H9 (cell line): ENCODE data around the gene IQSEC1. TPM values are rescaled to one million over a fixed set of nuclear protein-coding genes. Genes with fewer than 3 reads are reported as not detected.

Experiments used
- DNase-seq: peaks from one replicate; pipeline ENCODE4 v3.0.0-alpha.2; 2017
- H2AFZ ChIP-seq: one replicate; pipeline ENCODE4 v1.6.1; 2013; ENCODE audit warnings: mild to moderate bottlenecking, low read length, control low read depth, moderate library complexity
- H2AK5ac ChIP-seq: 2 replicates; pipeline ENCODE4 v1.6.1; 2013; ENCODE audit warnings: low read length, control low read depth, mixed read lengths; ENCODE audit not compliant: insufficient read length
- H2BK120ac ChIP-seq: one replicate; pipeline ENCODE4 v1.6.1; 2013; ENCODE audit warnings: low read depth, mild to moderate bottlenecking, low read length, control low read depth, inconsistent platforms; ENCODE audit not compliant: poor library complexity, severe bottlenecking
- H2BK12ac ChIP-seq: 2 replicates; pipeline ENCODE4 v1.6.1; 2013; ENCODE audit warnings: low read length, control low read depth, mixed read lengths, low read depth; ENCODE audit not compliant: insufficient read length
- H2BK15ac ChIP-seq: 2 replicates; pipeline ENCODE4 v1.6.1; 2013; ENCODE audit warnings: low read depth, low read length, control low read depth
- H2BK20ac ChIP-seq: one replicate; pipeline ENCODE4 v1.6.1; 2013; ENCODE audit warnings: low read depth, mild to moderate bottlenecking, low read length, control low read depth, inconsistent platforms; ENCODE audit not compliant: poor library complexity, severe bottlenecking
- H2BK5ac ChIP-seq: 2 replicates; pipeline ENCODE4 v1.6.1; 2013; ENCODE audit warnings: low read length, control low read depth, mixed read lengths; ENCODE audit not compliant: insufficient read length
- H3K14ac ChIP-seq: 2 replicates; pipeline ENCODE4 v1.6.1; 2013; ENCODE audit warnings: low read length, control low read depth; ENCODE audit not compliant: insufficient read depth
- H3K18ac ChIP-seq: 2 replicates; pipeline ENCODE4 v1.6.1; 2013; ENCODE audit warnings: low read depth, mild to moderate bottlenecking, mixed read lengths, low read length, control low read depth; ENCODE audit not compliant: insufficient read length
- H3K23ac ChIP-seq: 2 replicates; pipeline ENCODE4 v1.6.1; 2013; ENCODE audit warnings: low read length, control low read depth, mixed read lengths, low read depth; ENCODE audit not compliant: insufficient read length
- H3K23me2 ChIP-seq: 2 replicates; pipeline ENCODE4 v1.6.1; 2013; ENCODE audit warnings: low read depth, mild to moderate bottlenecking, mixed read lengths, low read length, control low read depth; ENCODE audit not compliant: insufficient read length, poor library complexity, severe bottlenecking
- H3K27ac ChIP-seq: 2 replicates; pipeline ENCODE4 v1.5.1; 2013; ENCODE audit warnings: low read length, control low read depth, mixed read lengths, low read depth; ENCODE audit not compliant: insufficient read length
- H3K27me3 ChIP-seq: 2 replicates; pipeline ENCODE4 v1.6.1; 2013; ENCODE audit warnings: low read length, control low read depth, inconsistent platforms; ENCODE audit not compliant: insufficient read depth
- H3K4ac ChIP-seq: 2 replicates; pipeline ENCODE4 v1.6.1; 2013; ENCODE audit warnings: low read depth, mild to moderate bottlenecking, control low read depth, inconsistent platforms, low read length, moderate library complexity
- H3K4me1 ChIP-seq: 2 replicates; pipeline ENCODE4 v1.6.1; 2013; ENCODE audit warnings: low read length, control low read depth, inconsistent platforms; ENCODE audit not compliant: insufficient read depth
- H3K4me2 ChIP-seq: 2 replicates; pipeline ENCODE4 v1.6.1; 2013; ENCODE audit warnings: low read length, control low read depth, mixed read lengths; ENCODE audit not compliant: insufficient read length, insufficient read depth
- H3K56ac ChIP-seq: 2 replicates; pipeline ENCODE4 v1.6.1; 2013; ENCODE audit warnings: low read depth, mild to moderate bottlenecking, mixed read lengths, low read length, control low read depth; ENCODE audit not compliant: insufficient read length
- H3K79me1 ChIP-seq: 2 replicates; pipeline ENCODE4 v1.6.1; 2013; ENCODE audit warnings: low read depth, mild to moderate bottlenecking, moderate library complexity, low read length, control low read depth, inconsistent platforms; ENCODE audit not compliant: insufficient read depth, poor library complexity, severe bottlenecking
- H3K79me2 ChIP-seq: 2 replicates; pipeline ENCODE4 v1.6.1; 2013; ENCODE audit warnings: low read length, control low read depth, inconsistent platforms; ENCODE audit not compliant: insufficient read depth
- H3K9ac ChIP-seq: 2 replicates; pipeline ENCODE4 v1.6.1; 2013; ENCODE audit warnings: low read length, control low read depth, mixed read lengths; ENCODE audit not compliant: insufficient read length; ENCODE audit errors: extremely low read depth
- H3K9me3 ChIP-seq: one replicate; pipeline ENCODE4 v1.6.1; 2013; ENCODE audit warnings: low read depth, low read length, inconsistent platforms; ENCODE audit not compliant: control insufficient read depth
- H3T11ph ChIP-seq: one replicate; pipeline ENCODE4 v1.6.1; 2013; ENCODE audit warnings: mild to moderate bottlenecking, low read length, control low read depth, inconsistent platforms
- H4K20me1 ChIP-seq: one replicate; pipeline ENCODE4 v1.6.1; 2013; ENCODE audit not compliant: control insufficient read depth, insufficient read length, insufficient read depth
- H4K5ac ChIP-seq: 2 replicates; pipeline ENCODE4 v1.6.1; 2013; ENCODE audit warnings: low read depth, mild to moderate bottlenecking, mixed read lengths, low read length, control low read depth; ENCODE audit not compliant: insufficient read length
- H4K8ac ChIP-seq: replicated peaks from 2 replicates; pipeline ENCODE4 v1.6.1; 2013; ENCODE audit warnings: low read length, control low read depth, mixed read lengths, low read depth; ENCODE audit not compliant: insufficient read length
- H4K91ac ChIP-seq: 2 replicates; pipeline ENCODE4 v1.6.1; 2013; ENCODE audit warnings: low read depth, mild to moderate bottlenecking, moderate library complexity, mixed read lengths, low read length, control low read depth; ENCODE audit not compliant: insufficient read length
- H3K27ac Mint-ChIP-seq, 3 experiments: 2 replicates in 2 of 3; 3 replicates in 1 of 3; pipeline ENCODE4 v1.8.0; 2020 to 2021; ENCODE audit warnings: mixed read lengths in 3 of 3, mild to moderate bottlenecking in 1 of 3, moderate library complexity in 1 of 3
- H3K27me3 Mint-ChIP-seq: 2 replicates; pipeline ENCODE4 v1.8.0; 2021; ENCODE audit warnings: low read depth, mild to moderate bottlenecking, moderate library complexity, mixed read lengths
- H3K36me3 Mint-ChIP-seq, 3 experiments: 2 replicates in 2 of 3; 3 replicates in 1 of 3; pipeline ENCODE4 v1.8.0; 2020 to 2021; ENCODE audit warnings: low read depth in 3 of 3, mixed read lengths in 3 of 3; ENCODE audit not compliant: insufficient read depth in 1 of 3
- H3K4me1 Mint-ChIP-seq, 2 experiments: 2 replicates each; pipeline ENCODE4 v1.8.0; 2020; ENCODE audit warnings: mixed read lengths in 2 of 2
- H3K4me3 Mint-ChIP-seq, 2 experiments: 2 replicates in 1 of 2; 3 replicates in 1 of 2; pipeline ENCODE4 v1.8.0; 2020 to 2021; ENCODE audit warnings: mild to moderate bottlenecking in 2 of 2, mixed read lengths in 2 of 2, moderate library complexity in 1 of 2
- H3K9me3 Mint-ChIP-seq, 2 experiments: 2 replicates in 1 of 2; 3 replicates in 1 of 2; pipeline ENCODE4 v1.8.0; 2020; ENCODE audit warnings: mild to moderate bottlenecking in 2 of 2, mixed read lengths in 2 of 2, moderate library complexity in 1 of 2
- WGBS: extraction: QIAGEN DNeasy Blood & Tissue Kit; methylation state at CpG from one replicate; pipeline ENCODE4 v1.1.7; 2013; ENCODE audit warnings: missing lambda C conversion rate, low lambda C conversion rate, mixed read lengths; ENCODE audit not compliant: insufficient read length; ENCODE audit errors: extremely low coverage; 5-methylcytosine and 5-hydroxymethylcytosine counted together
- total RNA-seq: library from RNA; stranded (reverse); gene quantifications from 2 replicates; pipeline ENCODE4 v1.2.1, GENCODE V29; 2021
- TF ChIP-seq, protein P1 (sequence below): fragments of 200-600 bp; sonication (generic); conservative IDR thresholded peaks from 3 replicates; pipeline ENCODE4 v1.8.0; 2021; ENCODE audit warnings: antibody characterized with exemption, mild to moderate bottlenecking

IQSEC1 gene
- total RNA-seq, 1 experiment from 2014 or later, result 19.1 TPM

DNA sequence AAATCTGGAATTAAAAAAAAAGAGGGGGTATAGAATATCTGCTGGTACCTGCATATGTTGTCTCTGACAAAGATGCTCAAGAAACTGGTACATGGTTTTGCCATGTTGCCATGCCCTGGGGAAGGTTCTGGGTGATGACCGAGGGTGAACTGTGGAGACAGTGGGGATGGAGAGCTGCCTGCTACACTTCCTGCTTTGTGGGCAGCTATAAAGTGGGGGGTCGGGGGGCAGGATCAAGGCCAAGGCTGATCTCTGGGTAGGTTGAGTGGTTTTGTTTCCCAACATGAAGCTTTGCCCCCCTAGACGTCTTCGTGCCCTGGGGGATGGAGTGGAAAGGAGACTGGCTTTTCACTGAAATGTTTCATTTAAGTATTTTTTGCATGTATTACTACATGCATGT is 74.6 kb downstream of the IQSEC1 start:
- Histone ChIP-seq H4K20me1 (no peaks in the 10 kb centered on the region), H2BK20ac (no peak overlapping the region), H3K4me2 (no peak overlapping the region), H2BK12ac (no peak overlapping the region), H3T11ph (no peak overlapping the region), H2BK5ac (no peak overlapping the region), H3K23ac (no peak overlapping the region), H3K27me3 (no peaks in the 10 kb centered on the region), H3K4ac (no peak overlapping the region), H3K23me2 (peaks cover 4% of the 10 kb centered on the region), H3K56ac (no peak overlapping the region), H3K79me2 (no peaks in the 10 kb centered on the region), H2BK15ac (no peak overlapping the region), H4K8ac (no peak overlapping the region), H3K79me1 (no peaks in the 10 kb centered on the region), H2AK5ac (no peak overlapping the region), H4K5ac (no peak overlapping the region), H3K9ac (no peak overlapping the region), H4K91ac (no peak overlapping the region), H3K14ac (no peak overlapping the region), H2AFZ (no peak overlapping the region), H3K9me3 (no peaks in the 10 kb centered on the region), H3K18ac (no peak overlapping the region), H3K27ac (no peak overlapping the region), H3K4me1 (0 out of 2 replicates have a peak, but pooled peaks cover 3% of the 10 kb centered on the region), H2BK120ac (no peak overlapping the region)
- Mint-ChIP-seq H3K4me1 (peaks cover 14 to 21% of the 10 kb centered on the region in 2 experiments), H3K36me3 (no peaks in the 10 kb centered on the region; a peak in 1 of 7 replicates), H3K4me3 (no peak overlapping the region), H3K27me3 (peaks cover 23% of the 10 kb centered on the region), H3K27ac (no peak overlapping the region), H3K9me3 (no peaks in the 10 kb centered on the region)
- TF ChIP-seq, protein P1, sequence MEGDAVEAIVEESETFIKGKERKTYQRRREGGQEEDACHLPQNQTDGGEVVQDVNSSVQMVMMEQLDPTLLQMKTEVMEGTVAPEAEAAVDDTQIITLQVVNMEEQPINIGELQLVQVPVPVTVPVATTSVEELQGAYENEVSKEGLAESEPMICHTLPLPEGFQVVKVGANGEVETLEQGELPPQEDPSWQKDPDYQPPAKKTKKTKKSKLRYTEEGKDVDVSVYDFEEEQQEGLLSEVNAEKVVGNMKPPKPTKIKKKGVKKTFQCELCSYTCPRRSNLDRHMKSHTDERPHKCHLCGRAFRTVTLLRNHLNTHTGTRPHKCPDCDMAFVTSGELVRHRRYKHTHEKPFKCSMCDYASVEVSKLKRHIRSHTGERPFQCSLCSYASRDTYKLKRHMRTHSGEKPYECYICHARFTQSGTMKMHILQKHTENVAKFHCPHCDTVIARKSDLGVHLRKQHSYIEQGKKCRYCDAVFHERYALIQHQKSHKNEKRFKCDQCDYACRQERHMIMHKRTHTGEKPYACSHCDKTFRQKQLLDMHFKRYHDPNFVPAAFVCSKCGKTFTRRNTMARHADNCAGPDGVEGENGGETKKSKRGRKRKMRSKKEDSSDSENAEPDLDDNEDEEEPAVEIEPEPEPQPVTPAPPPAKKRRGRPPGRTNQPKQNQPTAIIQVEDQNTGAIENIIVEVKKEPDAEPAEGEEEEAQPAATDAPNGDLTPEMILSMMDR, result no peak
- no peak for DNase-seq
- no CpG with 5 or more reads among the region's 4 CpGs for WGBS
